ENCODE measurements around the gene BTNL9.
"Not testable (repeated sequence)": the region's sequence is repeated elsewhere in the genome, so short reads cannot be mapped to it uniquely, and the experiment has no call there.

Gene BTNL9

GRCh38 chr5:181092428-181092827 lies 52.4 kb downstream of the BTNL9 start:
- Histone ChIP-seq H3K27ac (no peak overlapping the region), H3K36me3 (replicated peaks) (no peaks in the 10 kb centered on the region), H3K27me3 (replicated peaks) (no peaks in the 10 kb centered on the region), H3K4me3 (ENCODE audit: low read depth, low read length) (no peak overlapping the region)
- no peak for DNase-seq
- in situ Hi-C loops (cut with HindIII; ENCODE audit: low pct_ligation_motif_present, low sequenced_read_pairs): no loop called here
- no peak for TF ChIP-seq CTCF (IDR thresholded peaks at IDR 0.05; ENCODE audit: low read depth, low read length, missing control alignments)

- H3K27me3 ChIP-seq (replicated peaks); DNase-seq; H3K4me3 ChIP-seq (ENCODE audit: low read depth, low read length); H3K36me3 ChIP-seq (replicated peaks); H3K27ac ChIP-seq; in situ Hi-C loops (cut with HindIII; ENCODE audit: low pct_ligation_motif_present, low sequenced_read_pairs): not testable (repeated sequence)
These were observed 55.1 kb downstream of the BTNL9 start for GRCh38 chr5:181095162-181095561.

DNA sequence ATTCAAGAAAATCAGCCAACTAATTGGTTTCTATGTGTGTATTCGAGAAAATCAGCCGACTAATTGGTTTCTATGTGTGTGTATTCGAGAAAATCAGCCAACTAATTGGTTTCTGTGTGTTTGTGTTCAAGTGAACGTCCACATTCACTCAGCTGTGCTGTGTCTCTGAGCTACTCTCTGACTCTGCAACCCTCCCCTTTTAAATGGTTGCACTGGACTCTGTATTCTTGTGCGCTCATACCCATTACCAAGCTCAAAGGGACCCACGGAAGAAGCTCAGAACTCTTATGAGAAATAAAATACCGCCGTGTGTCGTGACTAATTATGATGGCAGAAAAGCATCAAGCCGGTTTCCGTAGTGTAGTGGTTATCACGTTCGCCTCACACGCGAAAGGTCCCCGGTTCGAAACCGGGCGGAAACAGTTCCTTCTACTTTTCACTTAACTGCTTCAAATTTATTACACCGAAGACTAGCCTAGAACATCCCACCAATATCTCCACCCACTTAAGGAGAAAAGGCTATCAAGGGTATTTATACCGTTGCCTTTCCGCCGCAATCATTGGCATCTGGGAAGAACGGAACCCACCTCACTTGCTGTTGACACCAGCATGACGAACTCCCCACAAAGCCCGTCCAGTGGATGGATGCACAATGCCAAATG lies 56.8 kb downstream of the BTNL9 start:
- DNase-seq; H3K27me3 ChIP-seq (replicated peaks); H3K4me3 ChIP-seq (ENCODE audit: low read depth, low read length); H3K36me3 ChIP-seq (replicated peaks); H3K27ac ChIP-seq; in situ Hi-C loops (cut with HindIII; ENCODE audit: low pct_ligation_motif_present, low sequenced_read_pairs): not testable (repeated sequence)

- H3K27me3 ChIP-seq (replicated peaks); H3K36me3 ChIP-seq (replicated peaks); H3K4me3 ChIP-seq (ENCODE audit: low read depth, low read length); H3K27ac ChIP-seq; in situ Hi-C loops (cut with HindIII; ENCODE audit: low pct_ligation_motif_present, low sequenced_read_pairs); DNase-seq: not testable (repeated sequence)
These were observed 57.3 kb downstream of the BTNL9 start for GRCh38 chr5:181097383-181097753.

DNA sequence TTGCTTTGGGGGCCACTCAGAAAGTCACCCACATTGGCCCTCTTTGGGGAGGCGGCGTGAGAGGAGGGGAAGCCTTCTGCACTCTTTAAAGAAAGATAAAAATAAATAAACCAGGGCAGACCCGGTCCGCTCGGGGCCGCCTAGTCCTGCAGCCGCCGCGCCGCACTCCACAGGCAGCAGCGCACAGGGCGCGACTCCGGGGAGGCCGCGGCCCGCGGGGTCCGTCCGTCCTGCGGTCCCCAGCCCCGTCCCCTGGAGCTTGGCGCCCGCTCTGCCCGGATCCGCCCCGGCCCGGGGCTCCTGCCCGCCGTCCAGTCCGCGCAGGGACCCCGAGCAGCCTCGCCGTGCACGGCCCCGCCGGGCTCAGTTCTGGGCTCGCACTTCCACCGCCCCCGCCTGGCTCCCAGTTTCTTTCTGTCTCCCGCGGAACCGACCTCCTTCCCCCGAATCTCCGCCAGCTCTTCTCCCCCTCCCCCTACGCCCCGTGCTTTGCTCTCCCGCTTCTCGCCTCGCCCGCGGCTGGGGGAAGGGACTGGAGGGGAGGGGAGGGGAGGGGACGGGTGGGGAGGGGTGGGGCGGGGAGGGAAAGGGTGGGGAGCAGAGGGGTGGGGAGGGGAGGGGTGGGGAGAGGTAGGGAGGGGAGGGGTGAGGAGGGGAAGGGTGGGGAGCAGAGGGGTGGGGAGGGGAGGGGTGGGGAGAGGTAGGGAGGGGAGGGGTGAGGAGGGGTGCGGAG lies 57.9 kb downstream of the BTNL9 start:
- H3K27me3 ChIP-seq (replicated peaks); H3K27ac ChIP-seq; in situ Hi-C loops (cut with HindIII; ENCODE audit: low pct_ligation_motif_present, low sequenced_read_pairs); H3K36me3 ChIP-seq (replicated peaks); DNase-seq; H3K4me3 ChIP-seq (ENCODE audit: low read depth, low read length): not testable (repeated sequence)

GRCh38 chr5:181098762-181099601 lies 58.9 kb downstream of the BTNL9 start:
- Histone ChIP-seq H3K27ac (no peak overlapping the region), H3K4me3 (ENCODE audit: low read depth, low read length) (no peak overlapping the region), H3K36me3 (replicated peaks) (no peaks in the 10 kb centered on the region), H3K27me3 (replicated peaks) (no peaks in the 10 kb centered on the region)
- DNase-seq: no peak
- in situ Hi-C loops (cut with HindIII; ENCODE audit: low pct_ligation_motif_present, low sequenced_read_pairs): no loop called here
- no peak for TF ChIP-seq CTCF (IDR thresholded peaks at IDR 0.05; ENCODE audit: low read depth, low read length, missing control alignments)

- H3K36me3 ChIP-seq (replicated peaks): no peaks in the 10 kb centered on the region
- TF ChIP-seq CTCF (IDR thresholded peaks at IDR 0.05; ENCODE audit: low read depth, low read length, missing control alignments): no peak
- H3K27ac ChIP-seq: no peak overlapping the region
- H3K27me3 ChIP-seq (replicated peaks): no peaks in the 10 kb centered on the region
- no peak for DNase-seq
- H3K4me3 ChIP-seq (ENCODE audit: low read depth, low read length): no peak overlapping the region
- in situ Hi-C loops (cut with HindIII; ENCODE audit: low pct_ligation_motif_present, low sequenced_read_pairs): no loop called here
These were observed 59.6 kb downstream of the BTNL9 start for GRCh38 chr5:181099602-181100086.
